NCI-H187 treated with DMSO at 0.1 percent for 48 hours (cell line): ENCODE measurements around the gene CENPH.
"Not testable (repeated sequence)": the region's sequence is repeated elsewhere in the genome, so short reads cannot be mapped to it uniquely, and the experiment has no call there.

Source experiments
- DNase-seq: peaks from one replicate; lab custom pipeline; 2025; lab: John Stamatoyannopoulos, UW

Gene CENPH

GRCh38 chr5:69252437-69252836 lies 63.1 kb downstream of the CENPH start:
- no peak for DNase-seq

DNA sequence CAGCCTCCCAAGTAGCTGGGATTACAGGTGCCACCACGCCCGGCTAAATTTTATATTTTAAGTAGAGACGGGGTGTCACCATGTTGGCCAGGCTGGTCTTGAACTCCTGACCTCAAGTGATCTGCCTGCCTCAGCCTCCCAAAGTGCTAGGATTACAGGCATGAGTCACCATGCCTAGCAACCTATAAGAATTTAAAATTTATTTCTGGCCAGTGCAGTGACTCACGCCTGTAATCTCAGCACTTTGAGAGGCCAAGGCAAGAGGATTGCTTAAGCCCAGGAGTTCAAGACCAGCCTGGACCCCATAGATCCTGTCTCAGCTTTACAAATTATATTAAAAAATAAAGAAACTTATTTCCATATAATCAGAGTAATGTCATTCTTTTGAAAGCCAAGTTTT lies 66.6 kb downstream of the CENPH start:
- not testable (repeated sequence) for DNase-seq

- no peak for DNase-seq
Observed at GRCh38 chr5:69257577-69257976, 68.2 kb downstream of the CENPH start.
